Skeletal muscle satellite cell (primary cell): Measurements from ENCODE around the gene AGAP2. TPM values are rescaled to one million over a fixed set of nuclear protein-coding genes. Genes with fewer than 3 reads are reported as not detected.
A peak's percentile ranks its signal among the peaks of the same experiment; 100 is the strongest.

Source experiments
- H3K27me3 ChIP-seq: 2 replicates; pipeline ENCODE4 v1.7.0; 2013; ENCODE audit warnings: low read length; ENCODE audit not compliant: control insufficient read depth, insufficient read depth
- H3K36me3 ChIP-seq: 2 replicates; pipeline ENCODE4 v1.7.0; 2013; ENCODE audit warnings: mild to moderate bottlenecking, control low read depth, low read length; ENCODE audit not compliant: insufficient read depth
- H3K4me1 ChIP-seq: 2 replicates; pipeline ENCODE4 v1.7.0; 2013; ENCODE audit warnings: low read length; ENCODE audit not compliant: control insufficient read depth, insufficient read depth
- H3K4me2 ChIP-seq: 2 replicates; pipeline ENCODE4 v1.7.0; 2013; ENCODE audit warnings: mild to moderate bottlenecking, low read length
- H3K4me3 ChIP-seq: 2 replicates; pipeline ENCODE4 v1.7.0; 2013; ENCODE audit warnings: low read length
- H3K9ac ChIP-seq: 2 replicates; pipeline ENCODE4 v1.7.0; 2013; ENCODE audit warnings: mild to moderate bottlenecking, low read depth, low read length, moderate library complexity
- H3K9me3 ChIP-seq: replicated peaks from 2 replicates; pipeline ENCODE4 v1.7.0; 2013; ENCODE audit warnings: mild to moderate bottlenecking, control low read depth, low read length
- total RNA-seq: library from RNA; depleted of rRNA; stranded (reverse); fragments of >200 nt; gene quantifications from 2 replicates; pipeline ENCODE4 v1.2.3, GENCODE V29; 2012; rRNA removed

AGAP2 gene
- total RNA-seq, result 0.22 and 0.25 TPM in 2 replicates

- Histone ChIP-seq H3K4me2 (peak within 1 kb of the TSS; percentile 79), H3K27me3 (peaks cover 78% of the 10 kb centered on the region), H3K4me1 (peaks cover 19% of the 10 kb centered on the region), H3K4me3 (peak within 1 kb of the TSS; percentile 42), H3K9ac (no peak within 1 kb of the TSS), H3K36me3 (no peaks in the 10 kb centered on the region), H3K9me3 (no peaks in the 10 kb centered on the region)
These were observed at the start of gene AGAP2 for GRCh38 chr12:57738661-57739237. Gene AGAP2, minus strand, starts transcription at chr12:57738742. Its CDS starts 496 bp downstream, at chr12:57738246.

DNA sequence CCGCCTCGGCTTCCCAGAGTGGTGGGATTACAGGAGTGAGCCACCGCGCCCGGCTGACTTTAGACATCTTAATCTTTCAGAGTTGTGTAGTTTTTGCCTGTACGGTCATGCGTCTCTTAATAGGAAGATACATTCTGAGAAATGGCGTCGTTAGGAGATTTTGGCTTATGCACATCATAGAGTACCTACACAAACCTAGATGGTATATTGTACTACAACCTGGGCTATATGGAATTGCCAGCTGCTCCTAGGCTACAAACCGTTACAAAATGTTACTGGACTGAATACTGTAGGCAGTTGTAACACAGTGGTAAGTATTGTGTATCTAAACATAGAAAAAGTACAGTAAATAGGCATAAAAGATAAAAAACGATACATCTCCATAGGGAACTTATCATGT lies 45.3 kb upstream of the AGAP2 start:
- Histone ChIP-seq H3K4me2 (peak overlapping the region; percentile 49), H3K36me3 (peaks cover 32% of the 10 kb centered on the region), H3K27me3 (no peaks in the 10 kb centered on the region), H3K9me3 (no peaks in the 10 kb centered on the region), H3K9ac (no peak overlapping the region), H3K4me1 (peaks cover 3% of the 10 kb centered on the region), H3K4me3 (no peak overlapping the region)

DNA sequence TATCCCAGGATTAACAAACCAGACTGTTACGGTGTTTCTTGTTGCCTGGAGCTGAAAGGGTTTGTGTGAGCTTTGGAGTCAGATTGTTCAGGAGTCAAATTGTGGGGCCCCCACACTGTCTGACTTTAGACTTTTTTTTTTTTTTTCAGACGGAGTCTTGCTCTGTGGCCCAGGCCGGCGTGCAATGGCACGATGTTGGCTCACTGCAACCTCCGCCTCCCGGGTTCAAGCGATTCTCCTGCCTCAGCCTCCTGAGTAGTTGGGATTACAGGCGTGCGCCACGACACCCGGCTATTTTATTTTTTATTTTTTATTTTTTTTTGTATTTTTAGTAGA lies 44.9 kb upstream of the AGAP2 start:
- Histone ChIP-seq H3K4me3 (peak overlapping the region; percentile 88), H3K4me2 (peak overlapping the region; percentile 96), H3K4me1 (peaks cover 3% of the 10 kb centered on the region), H3K36me3 (peaks cover 32% of the 10 kb centered on the region), H3K27me3 (no peaks in the 10 kb centered on the region), H3K9me3 (no peaks in the 10 kb centered on the region), H3K9ac (peak overlapping the region; percentile 92)

DNA sequence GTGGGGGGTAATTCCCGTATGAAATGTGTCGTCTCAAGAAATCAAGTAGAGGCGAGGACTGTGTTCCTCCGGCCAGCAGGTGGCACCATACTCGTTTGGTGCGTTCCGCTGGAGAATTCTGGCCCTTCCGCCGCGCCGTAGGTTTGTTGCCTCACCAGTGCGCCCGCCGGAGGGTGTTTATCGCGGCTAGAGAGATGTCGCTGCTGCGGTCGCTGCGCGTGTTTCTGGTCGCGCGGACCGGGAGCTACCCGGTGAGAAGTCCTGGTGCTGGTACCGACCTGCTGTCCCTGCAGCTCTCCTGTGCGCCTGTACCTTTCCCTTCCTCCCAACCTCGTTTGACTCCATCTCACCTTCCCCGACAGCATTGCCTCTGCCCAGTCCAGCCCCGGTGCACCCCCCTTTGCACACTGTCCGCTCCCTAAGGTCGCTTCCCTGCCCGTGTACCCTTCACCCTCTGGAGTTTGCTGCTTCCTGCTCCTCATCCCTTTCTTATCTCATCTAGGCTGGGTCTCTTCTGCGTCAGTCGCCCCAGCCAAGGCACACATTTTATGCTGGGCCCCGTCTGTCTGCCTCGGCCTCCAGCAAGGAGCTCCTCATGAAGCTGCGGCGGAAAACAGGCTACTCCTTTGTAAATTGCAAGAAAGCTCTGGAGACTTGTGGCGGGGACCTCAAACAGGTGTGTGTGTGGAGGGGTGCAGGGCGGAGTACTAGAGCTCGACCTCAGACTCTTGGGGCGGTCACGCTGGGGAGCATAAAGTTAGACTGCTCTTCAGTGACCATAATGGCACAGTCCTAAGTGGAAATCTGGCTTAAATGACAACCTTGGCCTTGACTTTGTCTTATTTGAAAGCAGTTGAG lies 44.3 kb upstream of the AGAP2 start, which contains the start of gene TSFM:
Gene TSFM (plus strand): TSS at position 180 of the 858 bp plus-strand sequence. CDS start 15 bp downstream, at position 195.
- Histone ChIP-seq H3K4me1 (peaks cover 3% of the 10 kb centered on the region), H3K9me3 (no peaks in the 10 kb centered on the region), H3K27me3 (no peaks in the 10 kb centered on the region), H3K4me2 (peak within 1 kb of the TSS; percentile 96), H3K9ac (peak within 1 kb of the TSS; percentile 92), H3K36me3 (peaks cover 32% of the 10 kb centered on the region), H3K4me3 (peak within 1 kb of the TSS; percentile 88)

GRCh38 chr12:57782243-57782607 lies 43.7 kb upstream of the AGAP2 start:
- Histone ChIP-seq H3K4me1 (peaks cover 3% of the 10 kb centered on the region), H3K9ac (no peak overlapping the region), H3K27me3 (no peaks in the 10 kb centered on the region), H3K36me3 (peaks cover 29% of the 10 kb centered on the region), H3K4me3 (no peak overlapping the region), H3K9me3 (no peaks in the 10 kb centered on the region), H3K4me2 (peak overlapping the region; percentile 20)

- no peak overlapping the region for H3K9ac ChIP-seq
- peaks cover 3% of the 10 kb centered on the region for H3K4me1 ChIP-seq
- no peak overlapping the region for H3K4me3 ChIP-seq
- H3K4me2 ChIP-seq, result no peak overlapping the region
- no peaks in the 10 kb centered on the region for H3K27me3 ChIP-seq
- H3K9me3 ChIP-seq, result no peaks in the 10 kb centered on the region
- peaks cover 25% of the 10 kb centered on the region for H3K36me3 ChIP-seq
These were observed 43.3 kb upstream of the AGAP2 start for GRCh38 chr12:57781801-57782200.

- Histone ChIP-seq H3K36me3 (peaks cover 19% of the 10 kb centered on the region), H3K27me3 (no peaks in the 10 kb centered on the region), H3K4me3 (no peak overlapping the region), H3K9ac (no peak overlapping the region), H3K4me2 (no peak overlapping the region), H3K4me1 (peaks cover 3% of the 10 kb centered on the region), H3K9me3 (no peaks in the 10 kb centered on the region)
These were observed 42.7 kb upstream of the AGAP2 start for GRCh38 chr12:57781244-57781643.

GRCh38 chr12:57780284-57780897 lies 41.8 kb upstream of the AGAP2 start:
- H3K4me3 ChIP-seq, result no peak overlapping the region
- no peak overlapping the region for H3K4me2 ChIP-seq
- H3K36me3 ChIP-seq, result peaks cover 11% of the 10 kb centered on the region
- H3K9ac ChIP-seq, result no peak overlapping the region
- H3K27me3 ChIP-seq, result no peaks in the 10 kb centered on the region
- H3K4me1 ChIP-seq, result peaks cover 3% of the 10 kb centered on the region
- no peaks in the 10 kb centered on the region for H3K9me3 ChIP-seq

GRCh38 chr12:57779736-57780135 lies 41.2 kb upstream of the AGAP2 start:
- Histone ChIP-seq H3K9me3 (no peaks in the 10 kb centered on the region), H3K27me3 (no peaks in the 10 kb centered on the region), H3K4me3 (no peak overlapping the region), H3K9ac (no peak overlapping the region), H3K36me3 (peaks cover 10% of the 10 kb centered on the region), H3K4me2 (no peak overlapping the region), H3K4me1 (peaks cover 3% of the 10 kb centered on the region)

DNA sequence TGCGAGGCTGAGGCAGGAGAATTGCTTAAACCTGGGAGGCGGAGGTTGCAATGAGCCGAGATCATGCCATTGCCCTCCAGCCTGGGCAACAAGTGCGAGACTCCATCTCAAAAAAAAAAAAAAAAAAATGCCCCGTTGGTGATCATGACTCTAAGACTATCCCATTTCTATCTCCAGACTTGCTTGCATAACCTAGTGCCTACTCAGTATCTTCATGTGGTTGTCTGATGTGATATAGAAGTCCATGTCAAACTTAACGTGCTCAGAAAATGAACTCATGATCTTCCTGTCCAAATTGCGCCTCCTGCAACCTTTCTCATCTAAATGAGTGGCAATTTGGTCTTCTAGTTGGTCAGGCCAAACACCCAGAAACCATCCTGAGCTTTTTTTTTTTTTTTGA lies 39.4 kb upstream of the AGAP2 start:
- Histone ChIP-seq H3K4me2 (no peak overlapping the region), H3K27me3 (no peaks in the 10 kb centered on the region), H3K9ac (no peak overlapping the region), H3K4me1 (no peaks in the 10 kb centered on the region), H3K4me3 (no peak overlapping the region), H3K36me3 (peaks cover 10% of the 10 kb centered on the region), H3K9me3 (no peaks in the 10 kb centered on the region)

DNA sequence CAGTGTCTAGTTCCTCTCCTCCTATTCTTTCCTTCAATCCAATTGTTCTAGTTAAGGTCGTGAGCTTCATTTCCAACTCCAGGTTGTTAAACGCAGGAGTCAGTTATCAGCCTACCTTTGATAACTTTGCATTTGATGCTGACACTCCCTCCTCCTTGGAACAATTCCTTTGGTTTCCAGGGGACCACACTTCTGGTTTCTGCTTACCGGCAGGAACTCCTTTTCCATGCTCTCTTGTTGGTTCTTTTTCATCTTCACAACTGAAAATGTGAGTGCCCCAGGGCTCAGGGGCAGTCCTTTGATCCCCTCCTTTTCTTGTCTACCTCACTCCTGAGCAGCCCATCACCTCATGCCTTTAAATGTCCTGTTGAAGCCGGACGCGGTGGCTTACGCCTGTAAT lies 38.8 kb upstream of the AGAP2 start:
- Histone ChIP-seq H3K27me3 (no peaks in the 10 kb centered on the region), H3K4me3 (no peak overlapping the region), H3K4me1 (no peaks in the 10 kb centered on the region), H3K36me3 (peaks cover 10% of the 10 kb centered on the region), H3K9ac (no peak overlapping the region), H3K4me2 (no peak overlapping the region), H3K9me3 (no peaks in the 10 kb centered on the region)
